Measurements from ENCODE around the gene GTF3C5. TPM values are rescaled to one million over a fixed set of nuclear protein-coding genes. Genes with fewer than 3 reads are reported as not detected.

Gene GTF3C5
- total and polyA plus RNA-seq, 2 of the 4 experiments (the other 2 are of a cell fraction): 49.1 to 52.3 TPM

- WGBS, 2 experiments (ENCODE audit: extremely low coverage in 2 of 2, insufficient read length in 1 of 2): 87% methylated on average over 3 of the region's 12 CpGs; no CpG with 5 or more reads in 1 of the 2 experiments
- Histone ChIP-seq H4K5ac (ENCODE audit: low read depth, low read length) (no peak overlapping the region), H3K4ac (ENCODE audit: low read depth, low read length) (no peak overlapping the region), H2BK120ac (ENCODE audit: low read depth, low read length) (no peak overlapping the region), H3K9me3 (ENCODE audit: control insufficient read depth, insufficient read depth, low read length) (no peaks in the 10 kb centered on the region), H3K56ac (ENCODE audit: extremely low read depth, insufficient read depth, low read length) (no peak overlapping the region), H4K91ac (ENCODE audit: insufficient read depth, low read depth, low read length) (no peak overlapping the region), H4K20me1 (ENCODE audit: insufficient read depth, low read length) (no peaks in the 10 kb centered on the region), H2BK20ac (ENCODE audit: low read depth, low read length) (no peak overlapping the region), H3K9me1 (ENCODE audit: insufficient read depth, low read length) (no peaks in the 10 kb centered on the region), H3K23ac (ENCODE audit: low read depth, low read length) (no peak overlapping the region), H2BK15ac (ENCODE audit: low read depth, low read length) (no peak overlapping the region), H3K4me1 (ENCODE audit: control insufficient read depth, insufficient read depth, low read length) (peaks cover 3% of the 10 kb centered on the region; the same call in 1 of the 2 replicates), H3K79me1 (ENCODE audit: low read depth in 1 of 2, low read length in 2 of 2) (no peaks in the 10 kb centered on the region), H3K18ac (ENCODE audit: low read depth, low read length) (no peak overlapping the region), H2AFZ (replicated peaks; ENCODE audit: low read length, poor library complexity) (no peak overlapping the region), H3K4me3 (ENCODE audit: insufficient read depth, low read depth, low read length) (no peak overlapping the region), H3K36me3 (ENCODE audit: control insufficient read depth, insufficient read depth, low read length) (peaks cover 46% of the 10 kb centered on the region), H3K4me2 (ENCODE audit: low read depth, low read length) (no peak overlapping the region), H2AK9ac (replicated peaks; ENCODE audit: low read depth, low read length, poor library complexity) (no peak overlapping the region), H2BK5ac (ENCODE audit: low read depth, low read length, poor library complexity, severe bottlenecking) (no peak overlapping the region), H3K27ac (ENCODE audit: insufficient read depth, low read length) (no peak overlapping the region), H2AK5ac (ENCODE audit: low read depth, low read length) (no peak overlapping the region), H3K27me3 (ENCODE audit: control insufficient read depth, insufficient read depth, low read length) (no peaks in the 10 kb centered on the region), H3K9ac (ENCODE audit: low read depth, low read length) (no peak overlapping the region), H3K14ac (replicated peaks; ENCODE audit: low read depth, low read length) (no peak overlapping the region), H4K8ac (ENCODE audit: low read depth in 2 of 2, low read length in 2 of 2) (no peak overlapping the region)
- ChIA-PET CTCF (no interaction called here), POLR2A (ENCODE audit: unreplicated experiment) (no interaction called here)
- dilution Hi-C loops (cut with HindIII; ENCODE audit: low sequenced_read_pairs, unreplicated experiment): no loop called here
- in situ Hi-C loops (cut with MboI; ENCODE audit: low sequenced_read_pairs): no loop called here
- TF ChIP-seq MAFK (IDR thresholded peaks at IDR 0.05; ENCODE audit: low read depth, low read length) (no peak), NFE2L2 (IDR thresholded peaks at IDR 0.05; ENCODE audit: low read depth, low read length) (no peak), SMC3 (IDR thresholded peaks at IDR 0.05; ENCODE audit: low read depth, low read length) (no peak), RFX5 (IDR thresholded peaks at IDR 0.05; ENCODE audit: low read depth, low read length) (no peak), BHLHE40 (IDR thresholded peaks at IDR 0.05; ENCODE audit: low read depth, low read length) (no peak), MXI1 (IDR thresholded peaks at IDR 0.05; ENCODE audit: borderline replicate concordance, low read depth, low read length) (no peak), POLR2A (IDR thresholded peaks at IDR 0.05; ENCODE audit: low read depth, low read length) (no peak), RAD21 (IDR thresholded peaks at IDR 0.05; ENCODE audit: low read length) (no peak), USF2 (IDR thresholded peaks at IDR 0.05; ENCODE audit: low read depth, low read length) (no peak), FOS (IDR thresholded peaks at IDR 0.05; ENCODE audit: low read depth, low read length) (no peak), MAZ (IDR thresholded peaks at IDR 0.05; ENCODE audit: borderline replicate concordance, low read depth, low read length) (no peak), RCOR1 (IDR thresholded peaks at IDR 0.05; ENCODE audit: insufficient replicate concordance, low read length) (no peak), CTCF (conservative IDR thresholded peaks at IDR 0.05; ENCODE audit: low read depth, low read length) (no peak), CEBPB (IDR thresholded peaks at IDR 0.05; ENCODE audit: low read depth, low read length) (no peak), CHD1 (IDR thresholded peaks at IDR 0.05; ENCODE audit: low read depth, low read length) (no peak)
- TF ChIP-seq, protein P1, sequence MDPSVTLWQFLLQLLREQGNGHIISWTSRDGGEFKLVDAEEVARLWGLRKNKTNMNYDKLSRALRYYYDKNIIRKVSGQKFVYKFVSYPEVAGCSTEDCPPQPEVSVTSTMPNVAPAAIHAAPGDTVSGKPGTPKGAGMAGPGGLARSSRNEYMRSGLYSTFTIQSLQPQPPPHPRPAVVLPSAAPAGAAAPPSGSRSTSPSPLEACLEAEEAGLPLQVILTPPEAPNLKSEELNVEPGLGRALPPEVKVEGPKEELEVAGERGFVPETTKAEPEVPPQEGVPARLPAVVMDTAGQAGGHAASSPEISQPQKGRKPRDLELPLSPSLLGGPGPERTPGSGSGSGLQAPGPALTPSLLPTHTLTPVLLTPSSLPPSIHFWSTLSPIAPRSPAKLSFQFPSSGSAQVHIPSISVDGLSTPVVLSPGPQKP (IDR thresholded peaks at IDR 0.05; ENCODE audit: borderline replicate concordance, low read depth, low read length): no peak
- ATAC-seq (ENCODE audit: low read depth) (no peak), DNase-seq (no peak)
- intact Hi-C loops (cut with micrococcal nuclease): no loop called here
- no TSS peak for BruUV-seq (replicated peaks)
Measured at GRCh38 chr9:133057553-133057952, 26.8 kb downstream of the GTF3C5 start.
